ENCODE results near the gene PRKN.

GRCh38 chr6:162670345-162670744 is 57.2 kb downstream of the PRKN start:
- TF ChIP-seq CTCF (IDR thresholded peaks at IDR 0.05): no peak
- TF ChIP-seq POLR2A (IDR thresholded peaks at IDR 0.05): no peak

Data from thyroid gland (tissue), 4 donors.